ENCODE data around the gene CCDC28A. TPM values are rescaled to one million over a fixed set of nuclear protein-coding genes. Genes with fewer than 3 reads are reported as not detected.
A peak's percentile ranks its signal among the peaks of the same experiment; 100 is the strongest.
"Not testable (repeated sequence)": the region's sequence is repeated elsewhere in the genome, so short reads cannot be mapped to it uniquely, and the experiment has no call there.

CCDC28A gene
- polyA plus RNA-seq (ENCODE audit: insufficient read length in 4 of 4): 10 to 100 TPM; 28.5 to 31.2 (median 30.5) TPM

- peak; percentile 91 to 96 (median 94) for DNase-seq (ENCODE audit: low read depth in 4 of 4, low spot score in 3 of 4)
Measured at GRCh38 chr6:138773177-138774091, at the start of gene CCDC28A. TSS of gene CCDC28A (plus strand) at chr6:138773769. CDS start at chr6:138776121, 2,352 bp downstream.

- no peak for DNase-seq (ENCODE audit: low read depth in 4 of 4, low spot score in 3 of 4)
Measured at GRCh38 chr6:138724015-138724414, 49.6 kb upstream of the CCDC28A start.

- DNase-seq (ENCODE audit: low read depth in 4 of 4, low spot score in 3 of 4): no peak
Measured at GRCh38 chr6:138726066-138726756, 47.4 kb upstream of the CCDC28A start.

- no peak for DNase-seq (ENCODE audit: low read depth in 4 of 4, low spot score in 3 of 4)
Measured at GRCh38 chr6:138726757-138727097, 46.8 kb upstream of the CCDC28A start.

- no peak for DNase-seq (ENCODE audit: low read depth in 4 of 4, low spot score in 3 of 4)
Measured at GRCh38 chr6:138727182-138727581, 46.4 kb upstream of the CCDC28A start.

GRCh38 chr6:138728662-138729061, 44.9 kb upstream of the CCDC28A start:
- no peak for DNase-seq (ENCODE audit: low read depth in 4 of 4, low spot score in 3 of 4)

- DNase-seq (ENCODE audit: low read depth in 4 of 4, low spot score in 3 of 4): not testable (repeated sequence)
Measured at GRCh38 chr6:138730037-138730436, 43.5 kb upstream of the CCDC28A start.

- no peak for DNase-seq (ENCODE audit: low read depth in 4 of 4, low spot score in 3 of 4)
Measured at GRCh38 chr6:138734585-138734984, 39.0 kb upstream of the CCDC28A start.

GRCh38 chr6:138736640-138737039, 36.9 kb upstream of the CCDC28A start:
- no peak for DNase-seq (ENCODE audit: low read depth in 4 of 4, low spot score in 3 of 4)

GRCh38 chr6:138752017-138752416, 21.6 kb upstream of the CCDC28A start:
- DNase-seq (ENCODE audit: low read depth in 4 of 4, low spot score in 3 of 4): no peak

GRCh38 chr6:138757136-138757535, 16.4 kb upstream of the CCDC28A start:
- no peak for DNase-seq (ENCODE audit: low read depth in 4 of 4, low spot score in 3 of 4)

- peak in 1 of 4 donors; percentile 22 for DNase-seq (ENCODE audit: low read depth in 4 of 4, low spot score in 3 of 4)
Measured at GRCh38 chr6:138765896-138766655, 7.5 kb upstream of the CCDC28A start.

GRCh38 chr6:138769102-138769676, 4.4 kb upstream of the CCDC28A start:
- DNase-seq (ENCODE audit: low read depth in 4 of 4, low spot score in 3 of 4): no peak

GRCh38 chr6:138772596-138773176, 883 bp upstream of the CCDC28A start:
- no peak for DNase-seq (ENCODE audit: low read depth in 4 of 4, low spot score in 3 of 4)

- DNase-seq (ENCODE audit: low read depth in 4 of 4, low spot score in 3 of 4): no peak
Measured at GRCh38 chr6:138774370-138774769, 801 bp downstream of the CCDC28A start.

- no peak for DNase-seq (ENCODE audit: low read depth in 4 of 4, low spot score in 3 of 4)
Measured at GRCh38 chr6:138776659-138777058, 3.1 kb downstream of the CCDC28A start.

GRCh38 chr6:138778331-138778730, 4.8 kb downstream of the CCDC28A start:
- DNase-seq (ENCODE audit: low read depth in 4 of 4, low spot score in 3 of 4): no peak

- no peak for DNase-seq (ENCODE audit: low read depth in 4 of 4, low spot score in 3 of 4)
Measured at GRCh38 chr6:138782243-138782642, 8.7 kb downstream of the CCDC28A start.

- no peak for DNase-seq (ENCODE audit: low read depth in 4 of 4, low spot score in 3 of 4)
Measured at GRCh38 chr6:138785079-138785478, 11.5 kb downstream of the CCDC28A start.

- DNase-seq (ENCODE audit: low read depth in 4 of 4, low spot score in 3 of 4): no peak
Measured at GRCh38 chr6:138785980-138786379, 12.4 kb downstream of the CCDC28A start.

Data from right renal pelvis (tissue), 4 donors.